H54 (cell line): ENCODE data around the gene BTBD2.

ENCODE experiments used
- DNase-seq: peaks from one replicate; pipeline ENCODE4 v3.0.0; 2011; ENCODE audit warnings: low spot score, mixed read lengths; ENCODE audit not compliant: insufficient read length
- FAIRE-seq: peaks from 3 replicates; lab custom pipeline; 2011; peaks lifted over from hg19 to GRCh38; lab: Jason Lieb, UNC
- POLR2A ChIP-seq: IDR thresholded peaks from 2 replicates; pipeline ENCODE4 v1.6.1; 2011; ENCODE audit warnings: low read depth, mild to moderate bottlenecking, low read length

The BTBD2 gene

DNA sequence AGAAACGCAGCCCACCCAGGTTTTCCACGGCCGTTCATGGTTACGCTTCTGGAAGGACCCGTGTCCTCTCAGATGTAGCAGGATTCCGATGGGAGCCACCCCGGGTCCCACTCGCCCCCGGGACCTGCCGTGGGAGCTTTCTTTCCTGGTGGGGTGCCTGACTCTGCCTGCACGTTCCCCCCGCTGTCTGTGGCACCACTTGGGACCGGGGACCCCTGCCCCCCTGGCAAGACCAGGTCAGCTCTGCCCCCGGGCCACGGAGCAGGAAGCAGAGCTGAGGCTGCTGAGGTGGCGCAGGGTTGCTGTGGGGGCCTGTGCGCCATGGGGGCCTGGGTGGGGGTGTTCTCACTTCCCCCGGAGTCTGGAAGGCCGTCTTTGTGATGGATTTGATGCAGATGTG is 62.5 kb downstream of the BTBD2 start:
- FAIRE-seq, result no peak
- no peak for DNase-seq
- no peak for TF ChIP-seq POLR2A

DNA sequence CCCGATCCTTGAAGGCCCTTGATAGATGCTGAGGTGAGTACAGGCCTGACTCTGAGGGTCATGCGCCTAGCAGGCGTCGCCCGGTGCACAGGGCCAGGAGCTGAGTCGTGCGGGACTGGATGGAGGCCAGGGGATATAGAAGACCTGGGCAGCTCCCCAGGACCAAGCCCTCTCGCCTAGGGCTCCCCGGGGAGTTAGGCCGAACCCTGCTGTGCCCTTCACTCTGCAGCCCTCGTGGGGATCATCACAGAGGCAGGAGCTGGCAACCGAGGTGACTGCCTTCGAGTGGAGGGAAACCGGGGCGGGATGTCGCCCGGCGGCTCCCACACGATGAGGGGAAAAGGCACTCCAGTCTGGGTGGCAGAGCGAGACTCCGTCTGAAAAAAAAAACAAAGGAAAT is 62.9 kb downstream of the BTBD2 start:
- FAIRE-seq (no peak), DNase-seq (peak; percentile 43)
- TF ChIP-seq POLR2A, result no peak

DNA sequence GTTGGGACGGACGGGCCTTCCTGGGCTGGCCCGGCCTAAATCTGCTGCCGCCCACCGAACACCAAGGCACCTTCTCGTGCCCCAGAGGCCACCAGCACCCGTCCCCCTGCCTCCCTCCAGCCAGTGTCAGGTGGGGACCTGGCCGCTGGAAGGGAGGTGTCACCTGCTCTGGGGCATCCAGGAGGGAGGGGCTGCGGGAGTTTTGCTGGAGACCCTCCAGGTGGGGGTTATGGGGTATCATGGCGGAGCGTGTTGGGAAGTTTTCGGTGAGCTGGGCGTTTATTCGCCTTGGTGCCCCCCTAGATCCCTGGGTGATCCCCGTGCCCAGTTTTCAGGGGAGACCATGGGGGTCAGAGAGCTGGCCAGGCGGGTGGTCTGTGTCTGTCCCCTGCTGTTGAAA is 64.9 kb downstream of the BTBD2 start:
- TF ChIP-seq POLR2A, result no peak
- FAIRE-seq, result no peak
- no peak for DNase-seq

DNA sequence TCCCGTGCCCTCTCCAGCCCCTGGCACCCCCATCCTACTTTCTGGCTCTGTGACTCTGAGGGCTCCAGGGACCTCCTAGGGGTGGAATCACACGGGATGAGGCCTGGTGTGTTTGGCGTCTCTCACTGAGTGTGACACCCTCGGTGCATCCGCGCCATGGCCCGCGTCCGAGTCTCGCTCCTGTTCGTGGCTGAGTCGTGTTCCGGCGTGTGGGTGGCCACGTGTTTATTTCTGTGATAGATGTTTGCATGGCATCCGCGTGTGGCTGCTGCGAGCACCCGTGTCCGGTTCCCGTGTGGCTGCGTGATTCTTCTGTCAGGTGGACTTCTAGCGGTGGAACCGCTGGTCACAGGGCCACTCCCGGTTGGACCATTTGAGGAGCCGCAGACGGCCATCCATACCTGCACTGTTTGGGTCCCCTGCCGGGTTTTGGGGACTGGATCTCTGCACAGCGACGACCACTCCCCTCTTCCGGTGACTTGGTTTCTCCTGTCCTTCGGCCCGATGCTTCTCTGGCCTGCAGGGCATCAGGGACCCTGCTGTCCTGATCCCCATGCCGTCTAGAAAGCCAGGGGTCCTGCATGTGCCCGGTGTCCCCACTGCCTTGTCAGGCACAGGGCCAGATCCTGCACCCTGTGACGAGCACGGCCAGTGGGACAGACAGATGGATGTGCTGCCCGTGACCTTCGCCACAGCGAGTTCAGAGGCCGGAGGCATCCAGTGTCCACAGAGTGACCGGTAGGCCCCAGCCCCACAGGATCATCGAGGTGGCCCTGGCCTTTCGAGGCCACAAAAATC is 66.0 kb downstream of the BTBD2 start:
- DNase-seq (no peak), FAIRE-seq (no peak)
- no peak for TF ChIP-seq POLR2A

DNA sequence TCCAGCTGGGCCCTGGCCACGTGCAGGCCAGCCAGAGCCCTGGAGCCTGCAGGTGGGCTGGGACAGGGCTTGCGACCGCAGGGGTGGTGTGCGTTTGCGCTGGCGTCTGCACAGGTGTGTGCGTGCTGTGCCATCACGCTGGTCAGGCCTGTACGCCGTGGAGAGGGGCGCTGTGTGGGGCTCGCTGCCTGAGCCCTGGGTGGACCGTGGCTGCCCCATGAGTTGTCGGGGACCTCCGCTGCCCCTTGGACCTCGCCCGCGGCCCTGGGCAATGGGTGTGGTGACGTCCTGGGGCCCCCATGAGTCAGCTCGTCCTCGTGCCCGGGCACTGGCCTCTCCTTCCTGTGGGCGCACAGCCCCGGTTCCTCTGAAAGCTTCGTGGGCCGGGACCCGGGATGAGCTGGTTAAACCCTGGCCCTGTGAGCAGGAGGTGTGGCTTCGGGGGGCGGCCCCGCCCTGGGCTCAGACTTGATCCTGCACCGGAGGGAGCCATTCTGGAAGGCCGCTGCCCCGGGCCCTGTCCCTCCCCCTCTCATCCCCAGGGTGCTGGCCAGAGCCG is 67.8 kb downstream of the BTBD2 start:
- DNase-seq, result peak; percentile 95
- FAIRE-seq, result no peak
- TF ChIP-seq POLR2A, result no peak

DNA sequence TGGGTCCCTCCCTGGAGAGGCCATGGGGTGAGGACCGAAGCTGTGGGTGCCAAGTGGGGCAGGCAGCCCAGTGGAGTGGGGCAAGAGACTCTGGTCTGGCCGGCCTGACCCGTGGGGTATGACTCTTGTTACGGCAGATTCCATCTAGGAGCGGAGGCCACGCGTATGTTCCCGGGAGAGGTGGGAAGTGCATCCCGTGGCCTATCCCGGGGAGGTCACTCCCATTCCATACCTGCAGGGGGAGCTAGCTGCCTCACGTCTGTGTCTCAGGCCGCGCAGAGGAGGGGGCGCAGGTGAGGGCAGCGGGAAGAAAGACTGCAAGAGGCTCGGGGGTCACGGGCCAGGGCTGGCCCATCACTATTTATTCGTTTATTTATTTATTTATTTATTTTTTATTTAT is 69.6 kb downstream of the BTBD2 start:
- no peak for TF ChIP-seq POLR2A
- DNase-seq, result peak; percentile 76
- FAIRE-seq, result no peak

DNA sequence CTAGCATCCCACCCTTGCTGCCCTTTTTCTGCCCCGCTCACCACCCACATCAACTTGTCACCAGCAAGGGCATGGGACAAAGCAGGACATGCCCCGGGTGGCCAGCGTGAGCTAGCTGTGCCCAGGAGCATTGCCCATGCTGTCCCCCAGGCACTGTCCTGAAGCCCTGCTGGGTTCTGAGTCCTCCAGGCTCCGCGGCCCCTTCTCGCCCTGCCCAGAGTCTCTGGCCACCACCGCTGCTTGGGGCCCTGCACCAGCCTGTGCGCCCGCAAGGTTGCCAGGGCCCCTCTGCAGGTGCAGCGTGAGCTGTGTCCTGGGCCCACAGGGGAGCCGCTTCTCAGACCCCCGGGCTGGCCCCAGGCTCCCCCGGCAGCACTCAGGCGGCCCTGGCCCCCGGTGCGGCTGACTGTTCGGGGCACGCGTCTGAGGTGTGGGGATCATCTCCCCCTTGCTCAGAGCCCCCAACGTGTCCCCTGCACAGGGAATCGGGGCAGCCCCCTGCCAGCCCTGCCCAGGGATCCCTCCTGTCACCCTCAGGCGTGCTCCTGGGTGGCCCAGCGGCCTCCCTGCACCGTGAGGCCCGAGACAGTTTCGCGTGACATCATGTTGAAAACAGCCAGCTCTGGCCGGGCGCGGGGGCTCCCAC is 70.5 kb downstream of the BTBD2 start:
- FAIRE-seq (no peak), DNase-seq (no peak)
- no peak for TF ChIP-seq POLR2A

DNA sequence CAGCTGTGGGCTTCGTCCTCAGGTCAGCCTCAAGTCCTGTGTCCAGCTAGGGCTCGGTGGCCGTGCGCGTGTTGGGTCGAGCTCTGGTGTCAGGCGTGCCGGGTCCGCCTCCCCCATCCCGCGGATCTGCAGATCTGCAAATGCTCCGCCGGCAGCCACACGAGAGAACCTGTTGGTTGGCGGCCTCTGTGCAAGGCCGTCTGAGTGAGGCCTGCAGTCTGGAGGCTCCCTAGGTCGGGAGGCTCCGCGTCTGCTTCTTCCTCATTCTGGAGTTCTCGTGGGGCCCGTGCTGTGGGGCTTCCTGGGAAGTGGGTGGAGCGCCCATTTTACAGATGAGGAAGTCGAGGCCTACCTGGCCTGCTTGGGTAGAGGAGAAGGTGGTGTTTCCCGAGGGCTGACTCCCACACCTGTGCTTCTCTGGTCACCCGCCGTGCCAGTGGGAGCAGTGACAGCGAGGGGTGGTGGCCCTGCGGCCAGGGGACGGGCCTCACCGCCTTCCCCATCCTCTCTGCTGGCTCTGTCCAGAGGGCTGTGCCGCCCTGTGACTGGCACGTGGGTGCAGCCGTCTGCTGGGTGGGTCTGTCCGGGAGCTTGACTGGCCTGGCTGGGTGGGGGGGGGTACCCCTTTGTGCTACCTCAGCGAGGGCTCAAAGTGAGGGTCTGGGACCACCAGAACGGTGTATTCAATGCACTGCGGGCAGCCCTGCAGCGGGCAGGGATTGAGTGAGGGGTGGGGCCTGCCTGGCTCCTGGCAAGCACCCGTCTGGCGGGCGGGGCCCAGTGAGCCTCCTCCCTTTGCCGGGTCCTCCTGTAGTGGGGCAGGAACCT is 71.2 kb downstream of the BTBD2 start:
- no peak for FAIRE-seq
- DNase-seq, result no peak

DNA sequence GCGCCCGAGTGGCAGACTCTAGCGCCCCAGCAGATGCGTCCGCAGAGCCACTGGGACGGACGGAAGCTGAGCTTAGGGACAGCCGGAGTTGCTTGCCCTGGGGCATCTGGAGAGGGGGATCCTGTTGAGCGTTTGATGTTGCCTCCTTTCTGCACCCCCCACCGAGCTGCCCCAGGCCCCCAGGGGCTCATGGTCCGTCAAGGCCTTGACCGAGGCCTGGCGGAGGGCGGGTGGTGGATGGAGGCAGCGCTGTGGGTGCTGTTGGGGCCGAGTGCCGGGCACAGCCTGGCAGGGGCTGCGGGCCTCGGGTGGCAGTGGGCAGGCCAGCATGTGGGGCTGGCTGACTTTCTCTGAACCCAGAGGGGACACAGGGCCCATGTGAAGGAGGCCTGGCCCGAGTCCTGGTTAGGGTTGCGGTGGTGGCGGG is 71.8 kb downstream of the BTBD2 start:
- no peak for DNase-seq
- no peak for FAIRE-seq
- no peak for TF ChIP-seq POLR2A

More for the DNA sequence above, 71.2 kb downstream of the BTBD2 start:
- TF ChIP-seq POLR2A, result no peak

DNA sequence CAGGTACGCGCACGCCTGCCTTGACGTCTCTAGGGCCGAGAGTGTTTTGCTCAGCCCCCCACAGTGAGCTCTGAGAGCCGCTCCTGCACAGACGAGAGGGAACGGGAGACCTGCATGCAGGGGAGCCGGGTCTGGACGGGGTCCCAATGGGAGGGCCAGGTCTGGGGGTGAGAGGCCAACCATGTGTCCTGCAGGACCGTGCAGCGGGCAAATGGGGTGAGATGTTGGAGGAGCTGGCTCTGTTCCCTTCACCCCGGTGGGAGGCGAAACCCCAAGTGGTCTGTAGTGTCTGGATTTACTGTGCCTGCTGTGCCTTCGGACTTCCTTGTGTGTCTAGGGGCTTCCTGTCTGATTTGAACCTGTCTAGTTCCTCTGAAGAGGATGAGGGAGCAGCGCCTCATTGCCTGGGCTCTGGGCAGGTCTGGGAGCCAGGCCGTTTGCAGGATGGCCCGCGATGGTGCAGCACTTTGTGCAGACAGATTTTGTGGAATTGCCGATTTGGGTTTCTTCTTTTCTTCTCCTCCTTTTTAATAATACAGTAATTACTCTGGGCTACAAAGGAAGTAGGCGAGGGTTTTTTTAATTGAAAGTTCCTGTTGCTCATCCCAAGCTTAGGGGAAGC is 72.5 kb downstream of the BTBD2 start:
- FAIRE-seq, result no peak
- no peak for DNase-seq
- no peak for TF ChIP-seq POLR2A

DNA sequence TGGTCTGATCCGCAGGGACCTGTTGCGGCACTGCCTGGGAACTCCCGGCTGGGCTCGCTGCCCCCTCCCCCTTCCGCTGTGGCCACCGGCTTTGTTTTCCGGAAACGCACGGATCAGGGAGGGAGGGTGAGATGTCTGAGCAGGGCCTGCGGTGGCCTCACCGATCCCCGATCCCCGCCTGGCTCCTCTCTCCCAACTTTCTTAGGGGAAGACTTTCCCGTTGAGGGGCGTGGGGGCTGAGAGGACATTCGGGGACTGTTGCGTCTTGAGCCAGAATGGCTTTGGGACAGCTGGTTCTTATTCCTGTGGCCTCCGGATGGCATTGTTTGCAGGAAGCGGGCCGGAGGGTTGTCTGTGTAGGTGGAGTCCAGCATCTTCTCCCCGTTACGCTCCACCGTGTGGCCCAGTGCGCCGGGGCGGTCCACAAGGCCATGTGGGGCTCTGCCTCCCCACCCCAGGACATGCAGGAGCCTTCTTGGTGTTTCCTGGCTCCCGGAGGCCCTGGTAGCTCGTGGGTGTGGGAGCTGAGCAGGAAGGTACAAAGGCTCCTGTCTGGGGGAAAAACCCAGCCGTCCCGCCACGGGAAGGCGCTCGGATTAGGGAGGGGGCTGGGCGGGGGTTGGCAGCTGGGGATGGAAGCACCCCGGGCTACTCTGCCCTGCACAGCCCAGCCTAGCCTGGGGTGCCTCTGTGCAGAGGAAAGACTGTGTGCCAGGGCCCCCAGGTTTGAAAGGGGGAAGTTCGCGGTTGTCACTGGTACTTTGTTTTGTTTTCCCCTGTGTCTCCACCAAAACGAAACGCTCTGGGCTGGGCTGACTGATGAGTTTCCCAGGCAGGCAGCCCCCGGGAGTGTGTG is 73.2 kb downstream of the BTBD2 start:
- peak; percentile 7; the same call in 1 of the 2 replicates for TF ChIP-seq POLR2A
- DNase-seq, result peak; percentile 86
- FAIRE-seq, result no peak

DNA sequence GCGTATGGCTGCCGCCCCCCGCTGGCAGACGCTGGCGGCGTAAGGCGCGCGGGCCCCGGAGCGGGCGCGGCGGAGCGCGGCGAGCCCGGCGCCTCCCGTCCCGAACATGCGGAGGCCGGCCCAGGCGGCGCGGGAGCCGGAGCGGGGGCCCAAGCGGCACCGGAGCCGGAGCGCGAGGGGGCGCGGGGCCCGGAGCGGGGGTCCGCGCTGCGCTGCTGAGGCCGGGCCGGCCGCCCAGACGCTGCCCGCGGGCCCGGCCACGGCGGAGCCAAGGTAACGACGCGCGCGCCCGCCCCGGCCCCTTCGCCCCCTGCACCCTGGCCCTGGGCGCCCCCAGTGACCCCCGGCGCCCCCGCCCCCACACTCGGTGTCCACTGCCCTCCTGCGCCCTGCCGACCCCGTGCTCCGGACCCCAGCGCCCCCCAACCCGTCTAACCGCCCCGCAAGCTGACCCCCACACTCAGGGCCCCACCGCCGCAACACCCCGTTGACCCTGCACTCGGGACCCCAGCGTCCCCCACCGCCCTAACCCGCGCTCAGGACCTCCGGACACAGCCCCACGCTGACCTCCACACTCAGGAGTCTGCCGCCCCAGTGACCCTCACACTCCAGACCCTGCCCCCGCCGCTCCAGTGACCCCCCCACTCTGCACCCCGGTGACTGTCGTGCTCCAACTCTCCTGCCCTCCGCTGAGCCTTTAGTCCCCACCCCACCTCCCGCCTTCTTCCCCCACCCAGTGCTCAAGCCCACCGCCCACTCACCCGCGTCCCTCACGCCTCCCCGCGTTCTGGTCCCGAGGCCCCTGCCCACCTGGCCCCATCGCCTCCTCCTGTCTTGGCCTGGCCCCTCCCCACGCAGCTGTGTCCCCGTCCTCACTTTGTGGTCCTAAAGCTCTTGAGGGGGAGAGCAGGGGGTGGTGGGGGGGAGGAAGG is 74.1 kb downstream of the BTBD2 start, which contains the start of gene CSNK1G2:
Gene CSNK1G2, plus strand, starts transcription at position 27 of the 932 bp plus-strand sequence. CDS start 28,601 bp downstream, outside the sequence.
- DNase-seq (no peak), FAIRE-seq (no peak)
- peak; percentile 63 for TF ChIP-seq POLR2A
